ENCODE results near the gene CEBPZ. TPM values are rescaled to one million over a fixed set of nuclear protein-coding genes. Genes with fewer than 3 reads are reported as not detected.

Gene CEBPZ
- total RNA-seq, 1 donor from 2014 or later = 47.5 TPM

DNA sequence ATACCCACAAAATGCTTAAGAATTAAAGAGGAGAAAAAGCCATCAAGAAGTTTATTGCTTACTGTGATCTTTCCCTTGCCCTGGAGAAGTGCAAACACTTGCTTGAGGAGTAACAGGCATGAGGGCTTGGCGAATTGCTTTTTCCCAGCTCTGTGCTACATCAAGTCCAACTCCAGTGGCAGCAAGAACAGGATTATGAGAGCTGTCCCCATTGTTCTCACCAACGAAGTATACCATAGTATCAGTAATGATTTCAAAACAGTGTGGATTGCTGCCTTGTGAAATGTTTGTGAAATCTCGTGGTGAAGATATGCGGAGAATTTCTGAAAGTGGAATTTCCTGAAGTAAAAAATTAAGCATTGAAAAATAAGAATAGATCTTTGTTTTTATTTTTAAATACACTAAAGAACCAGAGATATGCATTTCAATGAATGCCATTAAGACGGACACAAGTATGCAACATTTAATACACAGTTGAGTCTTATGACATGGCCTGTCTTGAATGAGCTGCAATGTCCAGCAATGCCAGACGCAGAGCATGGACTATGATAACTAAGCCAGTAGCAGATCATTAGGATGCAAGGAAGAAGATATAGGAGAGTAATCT lies 43.1 kb upstream of the CEBPZ start:
- Histone ChIP-seq H3K9me3 (ENCODE audit: insufficient read depth, low read depth, low read length) (no peaks in the 10 kb centered on the region), H3K4me2 (ENCODE audit: low read length) (no peak overlapping the region), H3K4me1 (ENCODE audit: insufficient read depth, low read length) (no peaks in the 10 kb centered on the region), H3K79me2 (ENCODE audit: insufficient read depth, low read length) (no peaks in the 10 kb centered on the region), H3K9ac (ENCODE audit: low read length) (no peak overlapping the region), H3K4me3 (ENCODE audit: insufficient read depth, low read depth, low read length) (no peak overlapping the region), H3K36me3 (ENCODE audit: insufficient read depth, low read length) (peaks cover 34% of the 10 kb centered on the region), H2AFZ (ENCODE audit: low read depth, low read length) (no peak overlapping the region), H4K20me1 (ENCODE audit: insufficient read depth, low read length) (no peaks in the 10 kb centered on the region), H3K27me3 (ENCODE audit: insufficient read depth, low read length) (no peaks in the 10 kb centered on the region), H3K27ac (ENCODE audit: low read depth, low read length) (no peak overlapping the region)
- FAIRE-seq (no peak), DNase-seq (ENCODE audit: low read depth) (no peak)
- Mint-ChIP-seq H3K9me3 (ENCODE audit: unreplicated experiment) (no peaks in the 10 kb centered on the region), H3K36me3 (ENCODE audit: low read depth, unreplicated experiment) (peaks cover 4% of the 10 kb centered on the region), H3K4me1 (ENCODE audit: low read depth, unreplicated experiment) (no peaks in the 10 kb centered on the region), H3K4me3 (ENCODE audit: unreplicated experiment) (no peak overlapping the region), H3K27me3 (ENCODE audit: low read depth, unreplicated experiment) (no peaks in the 10 kb centered on the region), H3K27ac (ENCODE audit: unreplicated experiment) (no peak overlapping the region)
- no peak for TF ChIP-seq EZH2 (IDR thresholded peaks at IDR 0.05; ENCODE audit: insufficient read depth, low read length)
- TF ChIP-seq, protein P1, sequence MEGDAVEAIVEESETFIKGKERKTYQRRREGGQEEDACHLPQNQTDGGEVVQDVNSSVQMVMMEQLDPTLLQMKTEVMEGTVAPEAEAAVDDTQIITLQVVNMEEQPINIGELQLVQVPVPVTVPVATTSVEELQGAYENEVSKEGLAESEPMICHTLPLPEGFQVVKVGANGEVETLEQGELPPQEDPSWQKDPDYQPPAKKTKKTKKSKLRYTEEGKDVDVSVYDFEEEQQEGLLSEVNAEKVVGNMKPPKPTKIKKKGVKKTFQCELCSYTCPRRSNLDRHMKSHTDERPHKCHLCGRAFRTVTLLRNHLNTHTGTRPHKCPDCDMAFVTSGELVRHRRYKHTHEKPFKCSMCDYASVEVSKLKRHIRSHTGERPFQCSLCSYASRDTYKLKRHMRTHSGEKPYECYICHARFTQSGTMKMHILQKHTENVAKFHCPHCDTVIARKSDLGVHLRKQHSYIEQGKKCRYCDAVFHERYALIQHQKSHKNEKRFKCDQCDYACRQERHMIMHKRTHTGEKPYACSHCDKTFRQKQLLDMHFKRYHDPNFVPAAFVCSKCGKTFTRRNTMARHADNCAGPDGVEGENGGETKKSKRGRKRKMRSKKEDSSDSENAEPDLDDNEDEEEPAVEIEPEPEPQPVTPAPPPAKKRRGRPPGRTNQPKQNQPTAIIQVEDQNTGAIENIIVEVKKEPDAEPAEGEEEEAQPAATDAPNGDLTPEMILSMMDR (IDR thresholded peaks at IDR 0.05; ENCODE audit: insufficient read depth, low read depth, low read length) = no peak

DNA sequence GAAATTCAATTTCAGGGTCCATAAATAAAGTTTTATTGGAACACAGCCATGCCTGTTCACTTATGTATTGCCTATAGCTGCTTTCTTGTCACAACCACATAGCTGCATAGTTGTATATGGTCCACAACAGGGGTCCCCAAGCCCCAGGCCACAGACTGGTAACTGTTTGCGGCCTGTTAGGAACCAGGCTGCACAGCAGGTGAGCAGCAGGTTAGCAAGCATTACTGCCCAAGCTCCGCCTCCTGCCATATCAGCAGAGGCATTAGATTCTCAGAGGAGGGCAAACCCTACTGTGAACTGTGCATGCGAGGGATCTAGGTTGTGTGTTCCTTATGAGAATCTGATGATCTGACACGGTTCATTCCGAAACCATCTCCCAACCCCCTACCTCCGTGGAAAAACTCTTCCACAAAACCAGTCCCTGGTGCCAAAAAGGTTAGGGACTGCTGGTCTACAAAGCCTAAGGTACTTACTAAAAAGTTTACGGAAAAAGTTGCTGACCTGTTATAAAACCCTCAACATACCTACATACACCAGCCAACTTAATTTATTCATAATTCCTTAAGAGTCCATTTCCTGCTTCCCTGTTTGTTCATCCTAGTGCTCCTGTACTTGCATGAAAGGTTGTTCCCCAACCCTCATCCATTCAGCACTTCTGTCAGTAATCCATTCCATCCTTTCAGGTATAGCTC lies 40.1 kb upstream of the CEBPZ start:
- Mint-ChIP-seq H3K27ac (ENCODE audit: unreplicated experiment) (no peak overlapping the region), H3K4me3 (ENCODE audit: unreplicated experiment) (no peak overlapping the region), H3K36me3 (ENCODE audit: low read depth, unreplicated experiment) (peaks cover 10% of the 10 kb centered on the region), H3K27me3 (ENCODE audit: low read depth, unreplicated experiment) (no peaks in the 10 kb centered on the region), H3K9me3 (ENCODE audit: unreplicated experiment) (no peaks in the 10 kb centered on the region), H3K4me1 (ENCODE audit: low read depth, unreplicated experiment) (no peaks in the 10 kb centered on the region)
- no peak overlapping the region for H3K9ac ChIP-seq (ENCODE audit: low read length)
- H3K9me3 ChIP-seq (ENCODE audit: insufficient read depth, low read depth, low read length) = no peaks in the 10 kb centered on the region
- no peaks in the 10 kb centered on the region for H3K4me1 ChIP-seq (ENCODE audit: insufficient read depth, low read length)
- no peak overlapping the region for H3K27ac ChIP-seq (ENCODE audit: low read depth, low read length)
- H3K4me2 ChIP-seq (ENCODE audit: low read length) = no peak overlapping the region
- peaks cover 8% of the 10 kb centered on the region for H4K20me1 ChIP-seq (ENCODE audit: insufficient read depth, low read length)
- TF ChIP-seq EZH2 (IDR thresholded peaks at IDR 0.05; ENCODE audit: insufficient read depth, low read length) = no peak
- TF ChIP-seq, protein P1 (IDR thresholded peaks at IDR 0.05; ENCODE audit: insufficient read depth, low read depth, low read length) = no peak
- no peaks in the 10 kb centered on the region for H3K27me3 ChIP-seq (ENCODE audit: insufficient read depth, low read length)
- FAIRE-seq (no peak), DNase-seq (ENCODE audit: low read depth) (no peak)
- H3K4me3 ChIP-seq (ENCODE audit: insufficient read depth, low read depth, low read length) = no peak overlapping the region
- H3K79me2 ChIP-seq (ENCODE audit: insufficient read depth, low read length) = no peaks in the 10 kb centered on the region
- H2AFZ ChIP-seq (ENCODE audit: low read depth, low read length) = no peak overlapping the region
- peaks cover 43% of the 10 kb centered on the region for H3K36me3 ChIP-seq (ENCODE audit: insufficient read depth, low read length)

DNA sequence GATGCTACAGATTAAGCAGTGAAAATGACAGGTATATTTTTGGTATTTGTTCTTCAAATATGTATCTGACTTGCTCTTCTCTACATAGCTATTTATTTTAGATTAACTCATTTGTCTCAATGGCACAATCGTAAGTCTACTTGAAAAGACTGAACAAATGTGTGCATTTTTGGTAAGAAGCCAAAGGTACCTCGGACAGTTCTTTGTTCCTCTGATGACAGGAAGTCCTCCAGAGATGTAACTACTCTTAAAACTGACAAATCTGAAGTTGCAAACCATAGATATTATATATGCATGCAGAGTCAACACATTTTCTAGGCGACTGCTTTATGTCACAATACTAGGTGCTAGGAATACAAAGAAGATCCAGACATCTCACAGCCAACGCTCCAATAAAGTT lies 36.7 kb upstream of the CEBPZ start:
- H3K27me3 Mint-ChIP-seq (ENCODE audit: low read depth, unreplicated experiment) = no peaks in the 10 kb centered on the region
- peaks cover 13% of the 10 kb centered on the region for H3K4me1 Mint-ChIP-seq (ENCODE audit: low read depth, unreplicated experiment)
- no peak for FAIRE-seq
- no peak for TF ChIP-seq EZH2 (IDR thresholded peaks at IDR 0.05; ENCODE audit: insufficient read depth, low read length)
- TF ChIP-seq, protein P1 (IDR thresholded peaks at IDR 0.05; ENCODE audit: insufficient read depth, low read depth, low read length) = no peak
- no peak overlapping the region for H3K27ac ChIP-seq (ENCODE audit: low read depth, low read length)
- H3K36me3 ChIP-seq (ENCODE audit: insufficient read depth, low read length) = peaks cover 43% of the 10 kb centered on the region
- H4K20me1 ChIP-seq (ENCODE audit: insufficient read depth, low read length) = peaks cover 8% of the 10 kb centered on the region
- H3K27me3 ChIP-seq (ENCODE audit: insufficient read depth, low read length) = no peaks in the 10 kb centered on the region
- H3K36me3 Mint-ChIP-seq (ENCODE audit: low read depth, unreplicated experiment) = peaks cover 9% of the 10 kb centered on the region
- no peak for DNase-seq (ENCODE audit: low read depth)
- no peak overlapping the region for H3K4me3 ChIP-seq (ENCODE audit: insufficient read depth, low read depth, low read length)
- no peaks in the 10 kb centered on the region for H3K9me3 ChIP-seq (ENCODE audit: insufficient read depth, low read depth, low read length)
- H3K27ac Mint-ChIP-seq (ENCODE audit: unreplicated experiment) = no peak overlapping the region
- H3K4me1 ChIP-seq (ENCODE audit: insufficient read depth, low read length) = no peaks in the 10 kb centered on the region
- no peak overlapping the region for H3K4me3 Mint-ChIP-seq (ENCODE audit: unreplicated experiment)
- H3K9ac ChIP-seq (ENCODE audit: low read length) = no peak overlapping the region
- no peak overlapping the region for H3K4me2 ChIP-seq (ENCODE audit: low read length)
- no peaks in the 10 kb centered on the region for H3K79me2 ChIP-seq (ENCODE audit: insufficient read depth, low read length)
- no peaks in the 10 kb centered on the region for H3K9me3 Mint-ChIP-seq (ENCODE audit: unreplicated experiment)
- no peak overlapping the region for H2AFZ ChIP-seq (ENCODE audit: low read depth, low read length)
